Measurements from ENCODE around the gene ACAP3.

GRCh38 chr1:1331068-1331965 is 23.6 kb upstream of the ACAP3 start, which contains the start of gene TAS1R3:
- TF ChIP-seq EZH2 (IDR thresholded peaks at IDR 0.05) (no peak), POLR2AphosphoS5 (IDR thresholded peaks at IDR 0.05; ENCODE audit: borderline replicate concordance, low read depth, low read length) (no peak), FOXP2 (optimal IDR thresholded peaks at IDR 0.05; ENCODE audit: control extremely low read depth, extremely low read length, insufficient read depth) (no peak)
